ENCODE data around the gene ADAM12.

Gene ADAM12

GRCh38 chr10:126278851-126279250, 109.4 kb downstream of the ADAM12 start:
- TF ChIP-seq CTCF (IDR thresholded peaks at IDR 0.05; ENCODE audit: low read depth, low read length): no peak
- H3K4me3 ChIP-seq (ENCODE audit: low read depth, low read length): no peak overlapping the region

GRCh38 chr10:126277181-126277580, 111.1 kb downstream of the ADAM12 start:
- no peak overlapping the region for H3K4me3 ChIP-seq (ENCODE audit: low read depth, low read length)
- no peak for TF ChIP-seq CTCF (IDR thresholded peaks at IDR 0.05; ENCODE audit: low read depth, low read length)

GRCh38 chr10:126272526-126272925, 115.8 kb downstream of the ADAM12 start:
- no peak overlapping the region for H3K4me3 ChIP-seq (ENCODE audit: low read depth, low read length)
- no peak for TF ChIP-seq CTCF (IDR thresholded peaks at IDR 0.05; ENCODE audit: low read depth, low read length)

GRCh38 chr10:126270111-126270510, 118.2 kb downstream of the ADAM12 start:
- no peak overlapping the region for H3K4me3 ChIP-seq (ENCODE audit: low read depth, low read length)
- TF ChIP-seq CTCF (IDR thresholded peaks at IDR 0.05; ENCODE audit: low read depth, low read length): no peak

- TF ChIP-seq CTCF (IDR thresholded peaks at IDR 0.05; ENCODE audit: low read depth, low read length): no peak
- no peak overlapping the region for H3K4me3 ChIP-seq (ENCODE audit: low read depth, low read length)
Measured at GRCh38 chr10:126268013-126268920, 120.0 kb downstream of the ADAM12 start.

- no peak for TF ChIP-seq CTCF (IDR thresholded peaks at IDR 0.05; ENCODE audit: low read depth, low read length)
- no peak overlapping the region for H3K4me3 ChIP-seq (ENCODE audit: low read depth, low read length)
Measured at GRCh38 chr10:126264102-126265018, 123.9 kb downstream of the ADAM12 start.
